Tibial nerve (tissue), 4 donors: ENCODE data around the gene CDC42EP5.

Experiments
- CTCF ChIP-seq, 5 experiments: fragments of 200-600 bp in 3 of 5; fragments of 450-650 bp in 2 of 5; sonication (generic) in 3 of 5; IDR thresholded peaks; one replicate each; pipeline ENCODE4 v1.5.1; 2016 to 2019; ENCODE audit warnings: antibody characterized with exemption in 5 of 5, mild to moderate bottlenecking in 3 of 5, moderate library complexity in 2 of 5
- EP300 ChIP-seq, 2 donors: sonication (generic); formaldehyde crosslinking; IDR thresholded peaks; one replicate each; pipeline ENCODE4 v1.6.1; 2017; ENCODE audit warnings: antibody characterized with exemption in 2 of 2, mild to moderate bottlenecking in 1 of 2
- POLR2A ChIP-seq, 2 donors: fragments of 450-650 bp; IDR thresholded peaks; one replicate each; pipeline ENCODE4 v1.6.1; 2017; ENCODE audit warnings: antibody characterized with exemption in 2 of 2, mild to moderate bottlenecking in 2 of 2, moderate library complexity in 2 of 2

- no peak for TF ChIP-seq CTCF (IDR thresholded peaks at IDR 0.05)
- no peak for TF ChIP-seq POLR2A (IDR thresholded peaks at IDR 0.05)
- TF ChIP-seq EP300 (IDR thresholded peaks at IDR 0.05) = no peak
These were observed 9.0 kb downstream of the CDC42EP5 start for GRCh38 chr19:54464044-54464629.
